Right lobe of liver (tissue), 6 donors: ENCODE measurements around the gene DVL2. TPM values are rescaled to one million over a fixed set of nuclear protein-coding genes. Genes with fewer than 3 reads are reported as not detected.
A peak's percentile ranks its signal among the peaks of the same experiment; 100 is the strongest.

Experiments
- ATAC-seq, 4 donors: fragments of 200-7000 bp; cut with Tn5 transposase; one replicate each; pipeline ENCODE4 v1.9.1; 2020; ENCODE audit warnings: mild to moderate bottlenecking in 4 of 4, moderate library complexity in 4 of 4
- DNase-seq, 3 donors: peaks; one replicate each; pipeline ENCODE4 v3.0.0-alpha.2; 2020
- H3K27ac ChIP-seq, 3 donors: fragments of 200-600 bp; one replicate each; pipeline ENCODE4 v1.8.0; 2022
- H3K27me3 ChIP-seq, 2 donors: fragments of 200-600 bp; one replicate each; pipeline ENCODE4 v1.8.0; 2022
- H3K36me3 ChIP-seq, 4 donors: fragments of 200-600 bp; sonication (generic) in 1 of 4; one replicate each; pipeline versions ENCODE4 v1.5.1 to v1.8.0; 2017 to 2022; ENCODE audit warnings: control low read depth in 1 of 4
- H3K4me1 ChIP-seq, 4 donors: fragments of 200-600 bp; sonication (generic) in 1 of 4; one replicate each; pipeline versions ENCODE4 v1.5.1 to v1.8.0; 2017 to 2022; ENCODE audit warnings: control low read depth in 1 of 4
- H3K4me3 ChIP-seq, 3 donors: fragments of 200-600 bp; one replicate each; pipeline ENCODE4 v1.8.0; 2022
- H3K9me3 ChIP-seq, 4 donors: fragments of 200-600 bp; sonication (generic) in 1 of 4; one replicate each; pipeline versions ENCODE4 v1.5.1 to v1.8.0; 2017 to 2022; ENCODE audit warnings: control low read depth in 1 of 4
- CTCF ChIP-seq, 4 donors: fragments of 200-600 bp in 3 of 4; fragments of 450-650 bp in 1 of 4; IDR thresholded peaks; one replicate each; pipeline versions ENCODE4 v1.5.1 to v1.8.0; 2016 to 2022; ENCODE audit warnings: antibody characterized with exemption in 4 of 4, mild to moderate bottlenecking in 2 of 4
- POLR2A ChIP-seq: fragments of 450-650 bp; IDR thresholded peaks from one replicate; pipeline ENCODE4 v1.6.1; 2017; ENCODE audit warnings: antibody characterized with exemption, mild to moderate bottlenecking
- WGBS: methylation state at CpG from one replicate; pipeline ENCODE4 v1.1.6; 2018; ENCODE audit warnings: low coverage, low lambda C conversion rate; ENCODE audit not compliant: insufficient coverage; ENCODE audit errors: missing lambda C conversion rate; 5-methylcytosine and 5-hydroxymethylcytosine counted together
- intact Hi-C, 2 donors: fragments of 100-400 bp; cut with DNase I; formaldehyde crosslinking; loops; one replicate each; pipeline versions ENCODE4 v1.11.2 to v1.14.1; 2022
- total RNA-seq, 6 experiments: library from RNA; depleted of rRNA in 2 of 6; stranded (reverse); fragments of >200 nt in 2 of 6; fragmentation: NEBNext Ultra II Directional in 3 of 6; extraction: Animal tissue kit (Norgen Biotek cat#: 25700) in 3 of 6; gene quantifications; one replicate each; pipeline versions ENCODE4 v1.1.0 to v1.2.4, GENCODE V29; 2016 to 2023
- donor health status: DM: no; HTN: yes; CAD: no.
- donor health status: DM: no; HTN: no; CAD: no.
- donor health status: DM: no; HTN: no; CAD: no.
- donor health status: DM: no; HTN: yes; CAD: no.
- donor health status: DM: no; HTN: yes; CAD: no.

The DVL2 gene
- total RNA-seq, 6 experiments from 2014 or later, result 9.6 to 13.5 (median 12.8) TPM

GRCh38 chr17:7263801-7264078 lies 29.4 kb upstream of the DVL2 start:
- Histone ChIP-seq H3K27ac (peak overlapping the region in 1 of 3 donors; percentile 96), H3K9me3 (no peaks in the 10 kb centered on the region), H3K27me3 (no peaks in the 10 kb centered on the region), H3K36me3 (peaks cover 0 to 4% (median 0%) of the 10 kb centered on the region in 4 donors), H3K4me1 (peaks cover 0 to 38% (median 6%) of the 10 kb centered on the region in 4 donors), H3K4me3 (no peak overlapping the region)
- TF ChIP-seq POLR2A, result no peak
- TF ChIP-seq CTCF (IDR thresholded peaks at IDR 0.05), result no peak
- intact Hi-C loops, result no loop called here
- DNase-seq, result no peak
- WGBS, result 53% methylated on average over 2 of the region's 4 CpGs
- ATAC-seq, result no peak

- Histone ChIP-seq H3K9me3 (no peaks in the 10 kb centered on the region), H3K36me3 (peaks cover 0 to 4% (median 0%) of the 10 kb centered on the region in 4 donors), H3K4me1 (peaks cover 0 to 44% (median 9%) of the 10 kb centered on the region in 4 donors), H3K27ac (peak overlapping the region in 2 of 3 donors; percentile 44 to 96), H3K27me3 (no peaks in the 10 kb centered on the region), H3K4me3 (peak overlapping the region; percentile 64 to 73 (median 66))
- WGBS, result 13% methylated on average over 23 of the region's 26 CpGs
- no peak for TF ChIP-seq POLR2A
- no peak for TF ChIP-seq CTCF (IDR thresholded peaks at IDR 0.05)
- ATAC-seq (peak in 1 of 4 donors; percentile 7), DNase-seq (peak in 1 of 3 donors; percentile 62)
- intact Hi-C loops, result no loop called here
Measured at GRCh38 chr17:7262935-7263800, 28.9 kb upstream of the DVL2 start.

- H3K9me3 ChIP-seq, result no peaks in the 10 kb centered on the region
- peaks cover 0 to 4% (median under 1%) of the 10 kb centered on the region in 4 donors for H3K36me3 ChIP-seq
- 3% methylated on average over 23 of the region's 64 CpGs for WGBS
- DNase-seq, result peak in 2 of 3 donors; percentile 54 to 62
- H3K27me3 ChIP-seq, result no peaks in the 10 kb centered on the region
- H3K27ac ChIP-seq, result peak within 1 kb of the TSS; percentile 96 to 99 (median 98)
- ATAC-seq, result peak in 1 of 4 donors; percentile 4
- H3K4me3 ChIP-seq, result peak within 1 kb of the TSS; percentile 64 to 73 (median 66)
- H3K4me1 ChIP-seq, result peaks cover 0 to 50% (median 13%) of the 10 kb centered on the region in 4 donors
- intact Hi-C loops, result no loop called here
- peak; percentile 49 for TF ChIP-seq POLR2A
- TF ChIP-seq CTCF (IDR thresholded peaks at IDR 0.05), result no peak
Measured at GRCh38 chr17:7262192-7262934, 28.0 kb upstream of the DVL2 start, which contains the start of gene CLDN7. Gene CLDN7, minus strand, starts transcription at chr17:7262478. Its CDS starts 435 bp downstream, at chr17:7262043.

GRCh38 chr17:7261379-7262191 lies 27.3 kb upstream of the DVL2 start:
- Histone ChIP-seq H3K4me3 (peak overlapping the region; percentile 64 to 73 (median 66)), H3K4me1 (peaks cover 0 to 50% (median 13%) of the 10 kb centered on the region in 4 donors), H3K9me3 (no peaks in the 10 kb centered on the region), H3K36me3 (peaks cover 0 to 10% (median 3%) of the 10 kb centered on the region in 4 donors), H3K27ac (peak overlapping the region; percentile 96 to 99 (median 98)), H3K27me3 (no peaks in the 10 kb centered on the region)
- peak in 1 of 3 donors; percentile 42 for DNase-seq
- TF ChIP-seq CTCF (IDR thresholded peaks at IDR 0.05) (no peak), POLR2A (no peak)
- peak; percentile 2 to 29 (median 10) for ATAC-seq
- intact Hi-C loops, result no loop called here
- 20% methylated on average over 2 of the region's 71 CpGs for WGBS
